HepG2 (cell line): ENCODE data around the gene MAP1LC3B. TPM values are rescaled to one million over a fixed set of nuclear protein-coding genes. Genes with fewer than 3 reads are reported as not detected.
A peak's percentile ranks its signal among the peaks of the same experiment; 100 is the strongest.

Source experiments
- ARNT ChIP-seq: fragments of 450-650 bp; IDR thresholded peaks from 2 replicates; pipeline ENCODE4 v1.6.1; 2017
- ELF1 ChIP-seq: sonication (generic); formaldehyde crosslinking; IDR thresholded peaks from 2 replicates; pipeline ENCODE4 v1.4.0; 2020; ENCODE audit warnings: missing genetic modification reagents
- GZF1 ChIP-seq: sonication (generic); formaldehyde crosslinking; IDR thresholded peaks from 2 replicates; pipeline ENCODE4 v1.5.1; 2020; ENCODE audit warnings: mild to moderate bottlenecking, missing genetic modification reagents
- HCFC1 ChIP-seq: fragments of 150-350 bp; IDR thresholded peaks from 2 replicates; pipeline ENCODE4 v1.6.1; 2014; ENCODE audit warnings: low read depth, low read length
- KDM2A ChIP-seq: sonication (generic); formaldehyde crosslinking; IDR thresholded peaks from 2 replicates; pipeline ENCODE4 v1.4.0; 2020; ENCODE audit warnings: low read depth, missing genetic modification reagents, borderline replicate concordance
- MED1 ChIP-seq: sonication (generic); formaldehyde crosslinking; IDR thresholded peaks from 2 replicates; pipeline ENCODE4 v1.4.0; 2020; ENCODE audit warnings: missing genetic modification reagents
- MYNN ChIP-seq: sonication (generic); formaldehyde crosslinking; IDR thresholded peaks from 2 replicates; pipeline ENCODE4 v1.4.0; 2020; ENCODE audit warnings: mild to moderate bottlenecking, low read depth, missing genetic modification reagents
- NCOA1 ChIP-seq: sonication (generic); formaldehyde crosslinking; IDR thresholded peaks from 2 replicates; pipeline ENCODE4 v1.9.0; 2021; ENCODE audit warnings: missing genetic modification reagents
- NR3C1 ChIP-seq: sonication (generic); formaldehyde crosslinking; IDR thresholded peaks from 2 replicates; pipeline ENCODE4 v1.4.0; 2020; ENCODE audit warnings: missing genetic modification reagents
- PITX1 ChIP-seq: sonication (generic); formaldehyde crosslinking; IDR thresholded peaks from 2 replicates; pipeline ENCODE4 v1.5.1; 2020; ENCODE audit warnings: mild to moderate bottlenecking, missing genetic modification reagents
- POLR2AphosphoS5 ChIP-seq: IDR thresholded peaks from 2 replicates; pipeline ENCODE4 v1.6.1; 2012; ENCODE audit warnings: low read depth, low read length
- RXRB ChIP-seq: IDR thresholded peaks from 2 replicates; pipeline ENCODE4 v1.6.1; 2016; ENCODE audit warnings: borderline replicate concordance, missing genetic modification reagents, missing compliant biosample characterization
- SOX6 ChIP-seq, 2 experiments: fragments of 450-650 bp in 1 of 2; sonication (generic) in 1 of 2; formaldehyde crosslinking in 1 of 2; IDR thresholded peaks; 2 replicates each; pipeline versions ENCODE4 v1.4.0 to v1.6.1; 2017 to 2020; ENCODE audit warnings: antibody characterized with exemption in 1 of 2, mild to moderate bottlenecking in 1 of 2, missing genetic modification reagents in 1 of 2
- TAF1 ChIP-seq: sonication (generic); formaldehyde crosslinking; IDR thresholded peaks from 2 replicates; pipeline ENCODE4 v1.4.0; 2020; ENCODE audit warnings: missing genetic modification reagents
- XRCC5 ChIP-seq: fragments of 200-400 bp; formaldehyde crosslinking; optimal IDR thresholded peaks from 2 replicates; pipeline ENCODE3; 2017; ENCODE audit warnings: mild to moderate bottlenecking, low read length
- ZC3H4 ChIP-seq: sonication (generic); formaldehyde crosslinking; IDR thresholded peaks from 2 replicates; pipeline ENCODE4 v1.4.0; 2020; ENCODE audit warnings: missing genetic modification reagents, borderline replicate concordance
- ZFAT ChIP-seq: sonication (generic); formaldehyde crosslinking; conservative IDR thresholded peaks from 2 replicates; pipeline ENCODE4 v1.8.1; 2023; ENCODE audit warnings: missing genetic modification reagents, inconsistent platforms
- ZFP36L1 ChIP-seq: sonication (generic); formaldehyde crosslinking; IDR thresholded peaks from 2 replicates; pipeline ENCODE4 v1.8.0; 2022; ENCODE audit warnings: mild to moderate bottlenecking, missing genetic modification reagents, moderate library complexity
- ZFP36L2 ChIP-seq: sonication (generic); formaldehyde crosslinking; IDR thresholded peaks from 2 replicates; pipeline ENCODE4 v1.4.0; 2020; ENCODE audit warnings: missing genetic modification reagents
- ZNF326 ChIP-seq: sonication (generic); formaldehyde crosslinking; IDR thresholded peaks from 2 replicates; pipeline ENCODE4 v1.4.0; 2020; ENCODE audit warnings: missing genetic modification reagents, borderline replicate concordance
- ZNF615 ChIP-seq: sonication (generic); formaldehyde crosslinking; IDR thresholded peaks from 2 replicates; pipeline ENCODE4 v1.5.0; 2020; ENCODE audit warnings: mild to moderate bottlenecking, missing genetic modification reagents, borderline replicate concordance
- ZNF740 ChIP-seq: sonication (generic); formaldehyde crosslinking; IDR thresholded peaks from 2 replicates; pipeline ENCODE4 v1.4.0; 2020; ENCODE audit warnings: missing genetic modification reagents
- ZNF761 ChIP-seq: sonication (generic); formaldehyde crosslinking; conservative IDR thresholded peaks from 2 replicates; pipeline ENCODE4 v1.4.0; 2020; ENCODE audit warnings: mild to moderate bottlenecking, missing genetic modification reagents
- ZNF879 ChIP-seq: sonication (generic); formaldehyde crosslinking; IDR thresholded peaks from 2 replicates; pipeline ENCODE4 v1.8.1; 2023; ENCODE audit warnings: missing genetic modification reagents
- polyA plus RNA-seq, 8 experiments: library from polyadenylated mRNA; depleted of rRNA in 3 of 8; stranded (reverse) in 7 of 8; unstranded in 1 of 8; fragments of >200 nt; fragmentation: Illumina TruSeq in 4 of 8; extraction: Trizol in 4 of 8; gene quantifications; 2 replicates each; pipeline versions ENCODE4 v1.2.1 to v1.2.3, GENCODE V29; 2011 to 2016; ENCODE audit warnings: low read depth in 4 of 8, missing spikeins in 1 of 8, mixed read lengths in 1 of 8; ENCODE audit not compliant: insufficient read depth in 1 of 8
- total RNA-seq, 5 experiments: library from RNA; depleted of rRNA; stranded (reverse); fragments of >200 nt; fragmentation: Illumina TruSeq; extraction: Trizol; gene quantifications; 2 replicates each; pipeline ENCODE4 v1.2.3, GENCODE V29; 2016; ENCODE audit warnings: low read depth in 1 of 5
- TF ChIP-seq, protein P1 (sequence below): sonication (generic); formaldehyde crosslinking; IDR thresholded peaks from 2 replicates; pipeline ENCODE4 v1.9.0; 2022; ENCODE audit warnings: low read depth, missing genetic modification reagents
- TF ChIP-seq, protein P2 (sequence below): sonication (generic); formaldehyde crosslinking; conservative IDR thresholded peaks from 2 replicates; pipeline ENCODE4 v1.8.0; 2022; ENCODE audit warnings: low read depth, missing genetic modification reagents
- TF ChIP-seq, protein P3 (sequence below): IDR thresholded peaks from 2 replicates; pipeline ENCODE4 v1.6.1; 2018; ENCODE audit warnings: missing genetic modification reagents

The MAP1LC3B gene
- total and polyA plus RNA-seq, 2 of the 13 experiments (the other 11 are each of a cell fraction or from before 2014, with no cell fraction given): 15.7 to 37.4 TPM

GRCh38 chr16:87391950-87392820 lies at the start of gene MAP1LC3B (continued):
- no peak for TF ChIP-seq MYNN
- TF ChIP-seq PITX1 (CRISPR knock-in tag): peak; percentile 76
- 0 out of 2 replicates have a peak, but pooled peaks have one; percentile 45 for TF ChIP-seq ZC3H4 (CRISPR knock-in tag)
- no peak for TF ChIP-seq ZNF615 (CRISPR knock-in tag)
- peak; percentile 89 for TF ChIP-seq NCOA1 (CRISPR knock-in tag)
- peak; percentile 87 for TF ChIP-seq MED1
- no peak for TF ChIP-seq SOX6 (IDR thresholded peaks at IDR 0.05)
- TF ChIP-seq SOX6 (CRISPR knock-in tag; IDR thresholded peaks at IDR 0.05): peak; percentile 58; the same call in 1 of the 2 replicates
- TF ChIP-seq RXRB (CRISPR knock-in tag): peak; percentile 80
- TF ChIP-seq, protein P1, sequence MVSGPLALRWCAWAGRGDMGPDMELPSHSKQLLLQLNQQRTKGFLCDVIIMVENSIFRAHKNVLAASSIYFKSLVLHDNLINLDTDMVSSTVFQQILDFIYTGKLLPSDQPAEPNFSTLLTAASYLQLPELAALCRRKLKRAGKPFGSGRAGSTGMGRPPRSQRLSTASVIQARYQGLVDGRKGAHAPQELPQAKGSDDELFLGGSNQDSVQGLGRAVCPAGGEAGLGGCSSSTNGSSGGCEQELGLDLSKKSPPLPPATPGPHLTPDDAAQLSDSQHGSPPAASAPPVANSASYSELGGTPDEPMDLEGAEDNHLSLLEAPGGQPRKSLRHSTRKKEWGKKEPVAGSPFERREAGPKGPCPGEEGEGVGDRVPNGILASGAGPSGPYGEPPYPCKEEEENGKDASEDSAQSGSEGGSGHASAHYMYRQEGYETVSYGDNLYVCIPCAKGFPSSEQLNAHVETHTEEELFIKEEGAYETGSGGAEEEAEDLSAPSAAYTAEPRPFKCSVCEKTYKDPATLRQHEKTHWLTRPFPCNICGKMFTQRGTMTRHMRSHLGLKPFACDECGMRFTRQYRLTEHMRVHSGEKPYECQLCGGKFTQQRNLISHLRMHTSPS (CRISPR knock-in tag): no peak
- TF ChIP-seq NR3C1: no peak
- TF ChIP-seq HCFC1: peak; percentile 98
- TF ChIP-seq KDM2A (CRISPR knock-in tag): peak; percentile 96
- no peak for TF ChIP-seq GZF1 (CRISPR knock-in tag)
- 0 out of 2 replicates have a peak, but pooled peaks have one; percentile 4 for TF ChIP-seq ZFAT (CRISPR knock-in tag)
- no peak for TF ChIP-seq ZNF326 (CRISPR knock-in tag)
- TF ChIP-seq, protein P2, sequence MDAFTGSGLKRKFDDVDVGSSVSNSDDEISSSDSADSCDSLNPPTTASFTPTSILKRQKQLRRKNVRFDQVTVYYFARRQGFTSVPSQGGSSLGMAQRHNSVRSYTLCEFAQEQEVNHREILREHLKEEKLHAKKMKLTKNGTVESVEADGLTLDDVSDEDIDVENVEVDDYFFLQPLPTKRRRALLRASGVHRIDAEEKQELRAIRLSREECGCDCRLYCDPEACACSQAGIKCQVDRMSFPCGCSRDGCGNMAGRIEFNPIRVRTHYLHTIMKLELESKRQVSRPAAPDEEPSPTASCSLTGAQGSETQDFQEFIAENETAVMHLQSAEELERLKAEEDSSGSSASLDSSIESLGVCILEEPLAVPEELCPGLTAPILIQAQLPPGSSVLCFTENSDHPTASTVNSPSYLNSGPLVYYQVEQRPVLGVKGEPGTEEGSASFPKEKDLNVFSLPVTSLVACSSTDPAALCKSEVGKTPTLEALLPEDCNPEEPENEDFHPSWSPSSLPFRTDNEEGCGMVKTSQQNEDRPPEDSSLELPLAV: no peak
- TF ChIP-seq ZNF761 (CRISPR knock-in tag): peak; percentile 87; the same call in 1 of the 2 replicates
- TF ChIP-seq TAF1 (CRISPR knock-in tag): peak; percentile 99
- TF ChIP-seq ZFP36L2 (CRISPR knock-in tag): no peak
- no peak for TF ChIP-seq ARNT
- TF ChIP-seq ELF1 (CRISPR knock-in tag): peak; percentile 97
- TF ChIP-seq ZNF740 (CRISPR knock-in tag): no peak
- peak; percentile 71 for TF ChIP-seq POLR2AphosphoS5
- TF ChIP-seq, protein P3, sequence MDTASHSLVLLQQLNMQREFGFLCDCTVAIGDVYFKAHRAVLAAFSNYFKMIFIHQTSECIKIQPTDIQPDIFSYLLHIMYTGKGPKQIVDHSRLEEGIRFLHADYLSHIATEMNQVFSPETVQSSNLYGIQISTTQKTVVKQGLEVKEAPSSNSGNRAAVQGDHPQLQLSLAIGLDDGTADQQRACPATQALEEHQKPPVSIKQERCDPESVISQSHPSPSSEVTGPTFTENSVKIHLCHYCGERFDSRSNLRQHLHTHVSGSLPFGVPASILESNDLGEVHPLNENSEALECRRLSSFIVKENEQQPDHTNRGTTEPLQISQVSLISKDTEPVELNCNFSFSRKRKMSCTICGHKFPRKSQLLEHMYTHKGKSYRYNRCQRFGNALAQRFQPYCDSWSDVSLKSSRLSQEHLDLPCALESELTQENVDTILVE (CRISPR knock-in tag): peak; percentile 84; the same call in 1 of the 2 replicates
- peak; percentile 62; the same call in 1 of the 2 replicates for TF ChIP-seq ZFP36L1 (CRISPR knock-in tag)
- TF ChIP-seq XRCC5: no peak
- TF ChIP-seq ZNF879 (CRISPR knock-in tag): no peak
